Measurements from ENCODE around the gene PHF21A.
A peak's percentile ranks its signal among the peaks of the same experiment; 100 is the strongest.
"Not testable (repeated sequence)": the region's sequence is repeated elsewhere in the genome, so short reads cannot be mapped to it uniquely, and the experiment has no call there.

PHF21A gene

DNA sequence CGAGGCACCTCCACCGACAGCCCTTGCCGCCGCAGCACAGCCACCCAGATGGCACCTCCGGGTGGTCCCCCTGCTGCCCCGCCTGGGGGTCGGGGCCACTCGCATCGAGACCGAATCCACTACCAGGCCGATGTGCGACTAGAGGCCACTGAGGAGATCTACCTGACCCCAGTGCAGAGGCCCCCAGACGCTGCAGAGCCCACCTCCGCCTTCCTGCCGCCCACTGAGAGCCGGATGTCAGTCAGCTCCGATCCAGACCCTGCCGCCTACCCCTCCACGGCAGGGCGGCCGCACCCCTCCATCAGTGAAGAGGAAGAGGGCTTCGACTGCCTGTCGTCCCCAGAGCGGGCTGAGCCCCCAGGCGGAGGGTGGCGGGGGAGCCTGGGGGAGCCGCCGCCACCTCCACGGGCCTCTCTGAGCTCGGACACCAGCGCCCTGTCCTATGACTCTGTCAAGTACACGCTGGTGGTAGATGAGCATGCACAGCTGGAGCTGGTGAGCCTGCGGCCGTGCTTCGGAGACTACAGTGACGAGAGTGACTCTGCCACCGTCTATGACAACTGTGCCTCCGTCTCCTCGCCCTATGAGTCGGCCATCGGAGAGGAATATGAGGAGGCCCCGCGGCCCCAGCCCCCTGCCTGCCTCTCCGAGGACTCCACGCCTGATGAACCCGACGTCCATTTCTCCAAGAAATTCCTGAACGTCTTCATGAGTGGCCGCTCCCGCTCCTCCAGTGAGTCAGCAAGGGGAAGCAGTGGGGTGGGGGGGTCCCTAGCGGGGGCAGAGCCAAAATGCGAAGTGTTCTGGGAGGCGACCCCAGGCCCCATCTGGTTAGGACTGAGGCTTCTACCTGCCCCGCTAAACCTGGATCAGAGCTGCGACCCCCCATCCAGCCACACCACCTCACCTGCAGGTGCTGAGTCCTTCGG lies 218.5 kb downstream of the PHF21A start:
- DNase-seq (ENCODE audit: low read depth) = no peak

GRCh38 chr11:45901626-45902025 lies 219.6 kb downstream of the PHF21A start:
- no peak for DNase-seq (ENCODE audit: low read depth)

- DNase-seq (ENCODE audit: low read depth) = no peak
Measured at GRCh38 chr11:45900916-45901617, 220.2 kb downstream of the PHF21A start.

- not testable (repeated sequence) for DNase-seq (ENCODE audit: low read depth)
Measured at GRCh38 chr11:45900175-45900800, 221.0 kb downstream of the PHF21A start.

DNA sequence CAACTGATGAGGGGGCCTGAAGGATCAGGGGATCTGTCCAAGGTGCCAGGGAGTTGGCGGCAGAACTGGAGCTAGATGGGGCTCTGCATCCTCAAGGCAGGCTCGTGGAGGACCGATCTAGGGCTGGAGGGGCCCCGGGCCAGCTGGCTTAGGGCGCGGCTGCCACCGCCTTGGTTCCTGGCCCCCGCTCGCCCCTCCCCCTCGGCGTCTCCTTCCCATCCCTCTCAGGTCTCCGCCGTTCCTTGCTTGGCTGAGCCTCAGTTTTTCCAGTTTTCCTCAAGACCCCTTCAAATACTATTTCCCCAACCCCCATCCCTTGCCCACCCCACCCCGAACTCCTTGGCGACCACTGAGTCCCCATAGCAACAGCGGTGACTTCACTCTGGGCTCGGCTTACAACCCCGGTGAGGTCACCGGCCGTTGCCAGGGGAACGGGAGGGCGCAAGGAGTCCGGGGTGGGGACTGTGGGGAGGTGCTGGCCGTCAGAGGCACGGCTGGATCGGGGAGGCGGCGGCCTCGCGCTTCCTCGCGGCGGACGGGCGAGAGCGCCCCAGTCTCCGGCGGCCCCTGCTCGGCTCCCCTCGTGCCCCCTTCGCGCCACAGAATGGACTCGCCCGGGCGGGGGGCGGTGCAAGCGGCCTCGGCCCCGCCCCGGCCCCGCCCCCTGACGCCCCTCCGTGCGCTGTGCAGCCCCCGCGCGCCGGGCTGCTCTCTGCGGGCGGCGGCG lies 221.6 kb downstream of the PHF21A start:
- DNase-seq (ENCODE audit: low read depth) = peak; percentile 52

- no peak for DNase-seq (ENCODE audit: low read depth)
Measured at GRCh38 chr11:45899086-45899447, 222.2 kb downstream of the PHF21A start.

- DNase-seq (ENCODE audit: low read depth) = no peak
Measured at GRCh38 chr11:45897556-45897955, 223.7 kb downstream of the PHF21A start.

GRCh38 chr11:45896422-45896984 lies 224.8 kb downstream of the PHF21A start:
- no peak for DNase-seq (ENCODE audit: low read depth)

- no peak for DNase-seq (ENCODE audit: low read depth)
Measured at GRCh38 chr11:45895553-45896259, 225.5 kb downstream of the PHF21A start.

DNA sequence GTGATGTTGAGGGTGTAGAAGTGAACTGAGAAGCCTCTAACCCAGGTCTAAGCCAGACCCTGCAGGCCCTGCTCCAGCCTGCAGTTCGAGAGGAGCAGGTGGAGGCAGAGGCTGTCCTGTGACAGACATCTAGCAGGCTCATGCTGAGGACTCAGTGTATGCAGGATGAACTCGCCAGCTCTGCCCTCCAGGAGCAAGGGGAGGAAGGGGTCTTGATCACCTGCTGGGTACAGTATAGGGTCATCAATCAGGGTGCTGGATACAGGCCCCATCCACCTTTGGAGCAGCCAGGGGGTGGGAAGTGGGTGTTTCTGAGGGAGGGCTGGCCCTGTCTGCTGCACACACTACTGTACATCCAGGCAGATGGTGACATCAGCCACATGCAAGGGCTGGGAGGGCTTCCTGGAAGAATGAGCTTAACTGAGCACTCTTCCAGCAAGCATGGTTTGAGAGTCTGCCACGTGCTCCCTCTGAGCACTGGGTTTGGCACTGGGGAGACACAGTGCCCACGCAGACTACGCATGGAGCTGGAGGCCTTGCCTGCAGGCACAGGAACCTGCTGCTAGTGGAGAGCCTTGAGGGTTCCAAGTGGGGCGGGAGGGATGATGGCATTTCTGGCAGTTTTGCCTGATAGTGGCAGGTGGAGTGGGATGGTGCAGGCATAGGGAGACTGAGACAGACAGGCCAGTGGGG lies 226.6 kb downstream of the PHF21A start:
- DNase-seq (ENCODE audit: low read depth) = no peak

- DNase-seq (ENCODE audit: low read depth) = no peak
Measured at GRCh38 chr11:45892856-45893255, 228.4 kb downstream of the PHF21A start.

GRCh38 chr11:45890886-45891550 lies 230.2 kb downstream of the PHF21A start:
- no peak for DNase-seq (ENCODE audit: low read depth)

DNA sequence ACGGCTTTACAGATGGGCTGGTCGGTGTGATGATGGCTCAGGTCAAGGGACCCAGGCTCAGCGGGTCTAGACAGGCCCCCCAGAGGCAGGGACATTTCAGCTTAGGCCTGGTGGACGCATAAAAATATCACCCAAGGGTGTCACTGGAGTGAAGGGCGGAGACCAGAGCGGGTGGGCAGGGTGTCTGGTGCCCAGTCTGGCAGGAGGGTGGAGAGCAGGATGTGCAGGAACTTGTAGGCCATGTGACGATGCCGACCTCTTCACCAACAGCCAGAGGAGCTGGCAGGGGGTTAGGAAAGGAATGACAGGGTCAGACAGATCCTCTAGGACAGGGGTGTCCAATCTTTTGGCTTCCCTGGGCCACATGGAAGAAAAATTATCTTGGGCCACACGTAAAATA lies 231.3 kb downstream of the PHF21A start:
- no peak for DNase-seq (ENCODE audit: low read depth)

DNA sequence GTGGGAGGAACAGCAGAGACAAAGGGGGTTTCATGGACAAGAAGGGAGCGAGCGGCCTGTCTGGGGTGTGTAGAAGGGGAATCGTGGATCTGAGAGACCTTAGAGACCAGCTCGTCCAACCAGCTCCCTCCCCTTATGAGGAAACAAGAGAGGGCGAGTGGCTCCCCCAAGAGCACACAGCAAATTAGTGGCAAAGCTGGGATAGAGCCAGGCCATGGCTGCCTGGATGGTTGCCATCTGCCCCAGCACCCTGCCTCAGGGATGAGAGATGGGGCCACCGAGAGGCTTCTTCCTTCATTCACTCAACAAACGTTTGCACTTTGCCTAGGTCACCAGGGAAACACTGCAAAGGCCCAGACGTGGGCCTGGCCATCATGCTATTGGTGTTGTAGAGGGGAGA lies 231.7 kb downstream of the PHF21A start:
- no peak for DNase-seq (ENCODE audit: low read depth)

GRCh38 chr11:45887587-45887986 lies 233.7 kb downstream of the PHF21A start:
- no peak for DNase-seq (ENCODE audit: low read depth)

DNA sequence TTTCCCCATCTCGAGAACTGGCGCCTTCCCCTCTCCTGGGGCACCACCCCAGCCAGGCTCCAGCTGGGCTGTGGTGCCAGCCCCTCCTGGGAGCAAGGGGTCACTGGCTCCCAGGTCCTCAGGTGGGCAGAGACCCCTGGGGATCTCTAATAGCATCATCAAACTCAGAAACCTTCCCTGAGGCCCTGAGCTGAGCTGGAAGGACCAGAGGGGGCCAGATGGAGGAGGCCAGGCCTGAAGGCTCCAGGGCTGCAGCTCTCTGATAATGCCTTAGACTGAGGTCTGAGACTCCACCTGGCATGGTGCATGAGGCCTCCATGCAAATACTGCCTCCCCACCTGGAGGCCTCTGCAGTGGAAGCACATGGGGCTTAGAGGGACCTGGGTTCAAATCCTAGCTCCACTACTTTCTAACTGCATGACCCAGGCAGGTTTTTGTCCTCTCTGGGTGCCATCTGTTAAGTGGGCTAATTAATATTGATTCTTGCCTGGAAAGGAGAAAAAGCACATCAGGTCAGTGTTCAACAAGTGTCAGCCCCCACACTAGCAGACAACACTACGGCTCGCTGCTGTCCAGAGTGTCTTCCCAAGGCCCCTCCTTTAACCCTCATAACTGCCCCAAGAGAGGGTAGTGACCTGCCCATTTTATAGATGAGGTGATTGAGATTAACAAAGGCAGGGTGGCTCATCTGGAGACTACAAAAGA lies 234.3 kb downstream of the PHF21A start:
- DNase-seq (ENCODE audit: low read depth) = no peak

- DNase-seq (ENCODE audit: low read depth) = no peak
Measured at GRCh38 chr11:45885921-45886721, 235.1 kb downstream of the PHF21A start.

DNA sequence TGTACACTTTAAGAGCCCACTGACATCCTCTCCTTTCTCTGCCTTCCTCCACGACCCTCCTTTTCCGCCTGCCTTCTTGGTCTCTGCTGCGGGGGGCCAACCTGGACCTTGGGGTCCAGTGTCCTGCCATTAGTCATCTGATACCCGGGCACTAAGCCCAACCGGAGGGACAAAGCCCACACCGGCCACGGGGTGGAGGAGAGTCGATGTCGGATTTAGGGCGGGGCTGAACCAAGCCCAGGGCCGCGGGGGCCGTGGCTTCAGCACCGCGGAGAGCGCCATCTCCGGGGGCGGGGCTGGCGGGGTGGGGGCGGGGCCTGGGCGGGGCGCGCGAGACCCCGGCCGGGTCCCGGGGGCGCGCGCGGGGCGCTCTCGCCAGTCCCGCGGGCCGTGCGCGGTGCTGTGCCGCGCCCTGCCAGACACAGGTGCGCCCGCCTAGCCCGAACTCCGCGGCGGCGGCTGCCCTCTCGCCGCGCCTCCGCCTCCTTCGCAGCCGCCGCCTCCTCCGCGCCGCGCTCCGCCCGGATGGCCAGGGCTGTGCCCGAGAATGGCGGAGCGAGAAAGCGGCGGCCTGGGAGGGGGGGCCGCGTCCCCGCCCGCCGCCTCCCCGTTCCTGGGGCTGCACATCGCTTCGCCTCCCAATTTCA lies 235.9 kb downstream of the PHF21A start, which contains the start of gene MAPK8IP1:
MAPK8IP1 (plus strand) TSS at position 378 of the 647 bp plus-strand sequence; CDS start at position 548, 170 bp downstream.
- DNase-seq (ENCODE audit: low read depth) = peak; percentile 31
